Activated CD4-positive, alpha-beta T cell treated with anti-CD3 and anti-CD28 coated beads, Interleukin-2, amount 50 U/mL, for 24 hours (primary cell): ENCODE measurements around the gene TSHR.
A peak's percentile ranks its signal among the peaks of the same experiment; 100 is the strongest.
"Not testable (repeated sequence)": the region's sequence is repeated elsewhere in the genome, so short reads cannot be mapped to it uniquely, and the experiment has no call there.

Experiments used
- DNase-seq, 2 donors: peaks; one replicate each; pipeline ENCODE4 v3.0.0-alpha.2; 2020; ENCODE audit warnings: low read depth in 1 of 2, low spot score in 1 of 2

TSHR gene

GRCh38 chr14:80955416-80955941, at the start of gene TSHR:
Gene TSHR, plus strand, starts transcription at chr14:80955621. Its CDS starts 60 bp downstream, at chr14:80955681.
- DNase-seq: no peak

GRCh38 chr14:80906336-80906735, 49.1 kb upstream of the TSHR start:
- no peak for DNase-seq

GRCh38 chr14:80906946-80907345, 48.5 kb upstream of the TSHR start:
- DNase-seq: no peak

- DNase-seq: not testable (repeated sequence)
These were observed 43.4 kb upstream of the TSHR start for GRCh38 chr14:80912013-80912412.

- no peak for DNase-seq
These were observed 35.8 kb upstream of the TSHR start for GRCh38 chr14:80919622-80920021.

- DNase-seq: no peak
These were observed 32.1 kb upstream of the TSHR start for GRCh38 chr14:80923368-80923767.

- no peak for DNase-seq
These were observed 30.9 kb upstream of the TSHR start for GRCh38 chr14:80924365-80925103.

- no peak for DNase-seq
These were observed 28.9 kb upstream of the TSHR start for GRCh38 chr14:80926397-80927082.

GRCh38 chr14:80927083-80927989, 28.1 kb upstream of the TSHR start:
- DNase-seq: no peak

- no peak for DNase-seq
These were observed 25.3 kb upstream of the TSHR start for GRCh38 chr14:80930095-80930494.

- peak in 1 of 2 donors; percentile 46 for DNase-seq
These were observed 24.5 kb upstream of the TSHR start for GRCh38 chr14:80930836-80931389.

- DNase-seq: no peak
These were observed 22.1 kb upstream of the TSHR start for GRCh38 chr14:80933282-80933681.

GRCh38 chr14:80933686-80934085, 21.7 kb upstream of the TSHR start:
- no peak for DNase-seq

- DNase-seq: no peak
These were observed 15.3 kb upstream of the TSHR start for GRCh38 chr14:80940146-80940545.

GRCh38 chr14:80941241-80942185, 13.9 kb upstream of the TSHR start, which contains the start of gene CEP128:
Gene CEP128, minus strand, starts transcription at chr14:80941738.
- DNase-seq: peak; percentile 62 to 83

GRCh38 chr14:80942191-80942600, 13.2 kb upstream of the TSHR start:
- DNase-seq: no peak

GRCh38 chr14:80944861-80945617, 10.4 kb upstream of the TSHR start:
- DNase-seq: no peak

GRCh38 chr14:80946187-80946586, 9.2 kb upstream of the TSHR start:
- no peak for DNase-seq

GRCh38 chr14:80946797-80947196, 8.6 kb upstream of the TSHR start:
- DNase-seq: no peak
